ENCODE measurements around the gene PDE8B. TPM values are rescaled to one million over a fixed set of nuclear protein-coding genes. Genes with fewer than 3 reads are reported as not detected.

The PDE8B gene
- total RNA-seq, 1 donor from 2014 or later, result 5.3 TPM

GRCh38 chr5:77316871-77317661 lies 106.6 kb downstream of the PDE8B start:
- Histone ChIP-seq H3K36me3 (no peaks in the 10 kb centered on the region), H3K27ac (no peak overlapping the region), H3K4me3 (no peak overlapping the region), H3K9me3 (no peaks in the 10 kb centered on the region), H3K27me3 (ENCODE audit: low read depth) (no peaks in the 10 kb centered on the region), H3K4me1 (no peaks in the 10 kb centered on the region)
- no peak for TF ChIP-seq CTCF (IDR thresholded peaks at IDR 0.05)
- DNase-seq (no peak), ATAC-seq (no peak)
- intact Hi-C loops (cut with DNase I), result no loop called here

- H3K4me1 ChIP-seq, result no peaks in the 10 kb centered on the region
- intact Hi-C loops (cut with DNase I), result no loop called here
- DNase-seq, result no peak
- no peak for TF ChIP-seq CTCF (IDR thresholded peaks at IDR 0.05)
- H3K9me3 ChIP-seq, result no peaks in the 10 kb centered on the region
- no peaks in the 10 kb centered on the region for H3K36me3 ChIP-seq
- no peaks in the 10 kb centered on the region for H3K27me3 ChIP-seq (ENCODE audit: low read depth)
- no peak overlapping the region for H3K27ac ChIP-seq
- no peak overlapping the region for H3K4me3 ChIP-seq
- ATAC-seq, result no peak
Observed at GRCh38 chr5:77318060-77318459, 107.6 kb downstream of the PDE8B start.

GRCh38 chr5:77319117-77319804 lies 108.8 kb downstream of the PDE8B start:
- Histone ChIP-seq H3K4me3 (no peak overlapping the region), H3K27ac (no peak overlapping the region), H3K9me3 (no peaks in the 10 kb centered on the region), H3K4me1 (no peaks in the 10 kb centered on the region), H3K27me3 (ENCODE audit: low read depth) (no peaks in the 10 kb centered on the region), H3K36me3 (no peaks in the 10 kb centered on the region)
- no peak for DNase-seq
- intact Hi-C loops (cut with DNase I), result no loop called here
- TF ChIP-seq CTCF (IDR thresholded peaks at IDR 0.05), result no peak
- ATAC-seq, result no peak

GRCh38 chr5:77321793-77322394 lies 111.4 kb downstream of the PDE8B start:
- H3K4me3 ChIP-seq, result no peak overlapping the region
- ATAC-seq, result no peak
- no peak for TF ChIP-seq CTCF (IDR thresholded peaks at IDR 0.05)
- intact Hi-C loops (cut with DNase I), result no loop called here
- no peaks in the 10 kb centered on the region for H3K9me3 ChIP-seq
- H3K27me3 ChIP-seq (ENCODE audit: low read depth), result no peaks in the 10 kb centered on the region
- no peak overlapping the region for H3K27ac ChIP-seq
- no peak for DNase-seq
- no peaks in the 10 kb centered on the region for H3K36me3 ChIP-seq
- no peaks in the 10 kb centered on the region for H3K4me1 ChIP-seq

- ATAC-seq, result no peak
- Histone ChIP-seq H3K27ac (no peak overlapping the region), H3K4me3 (no peak overlapping the region), H3K4me1 (no peaks in the 10 kb centered on the region), H3K27me3 (ENCODE audit: low read depth) (no peaks in the 10 kb centered on the region), H3K36me3 (no peaks in the 10 kb centered on the region), H3K9me3 (no peaks in the 10 kb centered on the region)
- intact Hi-C loops (cut with DNase I), result no loop called here
- DNase-seq, result no peak
- no peak for TF ChIP-seq CTCF (IDR thresholded peaks at IDR 0.05)
Observed at GRCh38 chr5:77322406-77322805, 111.9 kb downstream of the PDE8B start.

Measured in lower lobe of right lung (tissue), 2 donors.